Hematopoietic multipotent progenitor cell treated with erythropoietin and hydrocortisone succinate and interleukin-3 and kit ligand, for 15 days (in vitro differentiated cells): ENCODE results near the gene CFAP45.

ENCODE experiments used
- DNase-seq: peaks from one replicate; pipeline ENCODE4 v3.0.0-alpha.2; 2015; ENCODE audit warnings: low spot score

Gene CFAP45

GRCh38 chr1:159827102-159827490 is 72.9 kb downstream of the CFAP45 start:
- DNase-seq: no peak

- DNase-seq: no peak
These were observed 73.4 kb downstream of the CFAP45 start, which contains the start of gene SLAMF8 for GRCh38 chr1:159826441-159827101. Gene SLAMF8, plus strand, starts transcription at chr1:159826873. Its CDS starts 26 bp downstream, at chr1:159826899.

GRCh38 chr1:159825564-159825963 is 74.4 kb downstream of the CFAP45 start:
- DNase-seq: no peak

GRCh38 chr1:159823406-159823805 is 76.6 kb downstream of the CFAP45 start:
- DNase-seq: no peak
